GM13976 (cell line): Measurements from ENCODE around the gene UHMK1.

ENCODE experiments used
- DNase-seq: peaks from one replicate; pipeline ENCODE4 v3.0.0; 2012; ENCODE audit warnings: low spot score
- CTCF ChIP-seq: IDR thresholded peaks from 2 replicates; pipeline ENCODE4 v1.5.1; 2012; ENCODE audit warnings: borderline replicate concordance, mild to moderate bottlenecking; ENCODE audit not compliant: insufficient read depth; ENCODE audit errors: extremely low read depth, missing control alignments, control extremely low read depth
- in situ Hi-C: fragments of 300-500 bp; cut with MboI; formaldehyde crosslinking; loops from one replicate; pipeline ENCODE4 v1.12.0; 2022; ENCODE audit warnings: low sequenced_read_pairs, mixed read lengths, inconsistent platforms; ENCODE audit not compliant: unreplicated experiment

Gene UHMK1

DNA sequence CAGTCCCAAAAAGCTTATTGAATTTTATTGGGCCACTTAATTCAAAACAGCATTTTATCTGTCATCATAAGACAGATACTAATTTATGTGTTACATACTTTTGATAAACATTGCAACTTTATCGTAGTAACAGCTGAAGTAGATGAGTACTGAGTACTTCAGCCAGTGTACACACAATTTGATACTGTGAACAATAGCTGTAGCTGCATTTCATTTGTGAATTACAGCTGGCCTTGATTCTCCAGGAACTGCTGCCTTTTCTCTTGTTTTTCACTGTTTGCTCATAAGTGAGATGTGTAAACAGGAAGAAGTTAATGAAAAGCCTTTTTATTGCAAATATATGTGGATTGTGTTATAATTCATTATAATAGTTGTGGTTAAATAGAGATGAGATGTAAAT is 74.1 kb downstream of the UHMK1 start:
- TF ChIP-seq CTCF, result no peak
- in situ Hi-C loops, result no loop called here
- DNase-seq, result no peak

GRCh38 chr1:162573136-162573535 is 75.5 kb downstream of the UHMK1 start:
- DNase-seq, result no peak
- TF ChIP-seq CTCF, result no peak
- in situ Hi-C loops, result no loop called here

GRCh38 chr1:162578071-162578700 is 80.6 kb downstream of the UHMK1 start:
- TF ChIP-seq CTCF, result no peak
- in situ Hi-C loops, result no loop called here
- DNase-seq, result no peak

DNA sequence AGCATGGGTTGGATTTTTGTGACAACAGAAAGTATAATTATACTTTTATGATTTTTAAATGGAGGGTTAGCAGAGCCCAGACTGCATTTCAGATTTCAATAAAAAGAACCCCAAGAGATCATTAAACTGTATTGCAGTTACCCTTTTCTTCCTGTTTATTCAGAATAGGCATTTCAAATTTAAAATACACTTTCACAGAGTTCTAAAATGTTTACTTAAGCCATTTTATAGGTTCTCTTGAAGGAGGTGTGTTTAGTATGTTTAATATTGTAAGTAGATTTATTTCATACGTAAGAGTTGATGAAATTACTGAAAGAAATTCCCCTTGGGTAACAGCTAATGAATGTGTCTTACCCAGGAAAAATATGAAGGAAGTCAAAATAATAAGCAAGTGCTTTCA is 81.3 kb downstream of the UHMK1 start:
- no peak for TF ChIP-seq CTCF
- in situ Hi-C loops, result no loop called here

More for the DNA sequence above, 81.3 kb downstream of the UHMK1 start:
- no peak for DNase-seq
